NK-92 treated with Interleukin-12 subunit alpha and Interleukin-12 subunit beta, amount 100 ng/mL, for 24 hours (cell line): ENCODE data around the gene TOMM7.
A peak's percentile ranks its signal among the peaks of the same experiment; 100 is the strongest.

Experiments used
- DNase-seq: peaks from one replicate; lab custom pipeline; 2025; lab: John Stamatoyannopoulos, UW

Gene TOMM7

GRCh38 chr7:22822486-22823141 is at the start of gene TOMM7:
TOMM7 (minus strand) TSS chr7:22822849; CDS start chr7:22822779, 70 bp downstream.
- peak; percentile 80 for DNase-seq

GRCh38 chr7:22872096-22872807 is 49.6 kb upstream of the TOMM7 start:
- DNase-seq: no peak

GRCh38 chr7:22871661-22872060 is 49.0 kb upstream of the TOMM7 start:
- DNase-seq: no peak

GRCh38 chr7:22868509-22868908 is 45.9 kb upstream of the TOMM7 start:
- DNase-seq: no peak

GRCh38 chr7:22867589-22867988 is 44.9 kb upstream of the TOMM7 start:
- DNase-seq: no peak

GRCh38 chr7:22867003-22867402 is 44.4 kb upstream of the TOMM7 start:
- no peak for DNase-seq

GRCh38 chr7:22865602-22865960 is 42.9 kb upstream of the TOMM7 start:
- no peak for DNase-seq

GRCh38 chr7:22864855-22865601 is 42.4 kb upstream of the TOMM7 start:
- DNase-seq: no peak

GRCh38 chr7:22864301-22864700 is 41.7 kb upstream of the TOMM7 start:
- no peak for DNase-seq

GRCh38 chr7:22863156-22863899 is 40.7 kb upstream of the TOMM7 start:
- no peak for DNase-seq

- no peak for DNase-seq
Observed at GRCh38 chr7:22861576-22861975, 38.9 kb upstream of the TOMM7 start.

GRCh38 chr7:22860784-22861482 is 38.3 kb upstream of the TOMM7 start:
- DNase-seq: no peak

GRCh38 chr7:22860337-22860736 is 37.7 kb upstream of the TOMM7 start:
- no peak for DNase-seq

- DNase-seq: no peak
Observed at GRCh38 chr7:22859641-22860290, 37.1 kb upstream of the TOMM7 start.

- no peak for DNase-seq
Observed at GRCh38 chr7:22858640-22859561, 36.3 kb upstream of the TOMM7 start.

- DNase-seq: no peak
Observed at GRCh38 chr7:22858274-22858639, 35.6 kb upstream of the TOMM7 start.

GRCh38 chr7:22856416-22856815 is 33.8 kb upstream of the TOMM7 start:
- DNase-seq: no peak

- DNase-seq: no peak
Observed at GRCh38 chr7:22855049-22855392, 32.4 kb upstream of the TOMM7 start.

- DNase-seq: peak; percentile 82
Observed at GRCh38 chr7:22854158-22855048, 31.8 kb upstream of the TOMM7 start.
